Naive thymus-derived CD4-positive, alpha-beta T cell (primary cell): ENCODE results near the gene CTXND2. TPM values are rescaled to one million over a fixed set of nuclear protein-coding genes. Genes with fewer than 3 reads are reported as not detected.
"Not testable (repeated sequence)": the region's sequence is repeated elsewhere in the genome, so short reads cannot be mapped to it uniquely, and the experiment has no call there.

Experiments used
- ATAC-seq: fragments of 150-1000 bp; cut with Tn5 transposase; 2 replicates; pipeline ENCODE4 v1.10.0; 2021; ENCODE audit warnings: mild to moderate bottlenecking, moderate library complexity
- CTCF ChIA-PET: fragments of 350-600 bp; sonication (Branson Sonifier 250); formaldehyde crosslinking; loops from one replicate; lab custom pipeline; 2021; ENCODE audit warnings: antibody characterized with exemption; lab: Charles Lee
- POLR2A ChIA-PET: fragments of 350-600 bp; sonication (Branson Sonifier 250); formaldehyde crosslinking; loops from one replicate; lab custom pipeline; 2021; ENCODE audit warnings: antibody characterized with exemption, inconsistent platforms; lab: Charles Lee
- DNase-seq, 9 donors: peaks; one replicate each; pipeline versions ENCODE4 v3.0.0 to v3.0.0-alpha.2; 2020 to 2022; ENCODE audit warnings: mixed read lengths in 1 of 9
- H3K27ac ChIP-seq: one replicate; pipeline ENCODE4 v1.7.0; 2013; ENCODE audit warnings: mild to moderate bottlenecking, low read depth, low read length, moderate library complexity
- H3K27me3 ChIP-seq, 2 donors: one replicate each; pipeline ENCODE4 v1.7.0; 2013; ENCODE audit warnings: low read length in 2 of 2, mild to moderate bottlenecking in 2 of 2, moderate library complexity in 2 of 2; ENCODE audit not compliant: control insufficient read depth in 2 of 2, insufficient read depth in 2 of 2
- H3K36me3 ChIP-seq, 3 experiments: 1 replicate in 2 of 3; 2 replicates in 1 of 3; pipeline ENCODE4 v1.7.0; 2013; ENCODE audit warnings: low read length in 3 of 3, mild to moderate bottlenecking in 3 of 3, moderate library complexity in 1 of 3; ENCODE audit not compliant: insufficient read depth in 3 of 3, control insufficient read depth in 2 of 3
- H3K4me1 ChIP-seq, 2 donors: one replicate each; pipeline ENCODE4 v1.7.0; 2013; ENCODE audit warnings: low read length in 2 of 2, mild to moderate bottlenecking in 2 of 2, moderate library complexity in 1 of 2; ENCODE audit not compliant: control insufficient read depth in 2 of 2, insufficient read depth in 2 of 2
- H3K4me3 ChIP-seq: 2 replicates; pipeline ENCODE4 v1.7.0; 2013; ENCODE audit warnings: mild to moderate bottlenecking, low read length
- H3K9me3 ChIP-seq, 3 experiments: 1 replicate in 2 of 3; 2 replicates in 1 of 3; pipeline ENCODE4 v1.7.0; 2013; ENCODE audit warnings: low read length in 3 of 3; ENCODE audit not compliant: control insufficient read depth in 2 of 3
- H3K27ac Mint-ChIP-seq, 9 donors: one replicate each; pipeline ENCODE4 v1.8.0; 2020 to 2022; ENCODE audit warnings: mixed read lengths in 9 of 9, mild to moderate bottlenecking in 8 of 9, moderate library complexity in 5 of 9, inconsistent platforms in 2 of 9
- H3K27me3 Mint-ChIP-seq, 5 donors: one replicate each; pipeline ENCODE4 v1.8.0; 2021 to 2022; ENCODE audit warnings: mixed read lengths in 5 of 5, mild to moderate bottlenecking in 1 of 5
- H3K36me3 Mint-ChIP-seq, 5 donors: one replicate each; pipeline ENCODE4 v1.8.0; 2020 to 2022; ENCODE audit warnings: mixed read lengths in 5 of 5, mild to moderate bottlenecking in 3 of 5, inconsistent platforms in 1 of 5
- H3K4me1 Mint-ChIP-seq, 7 donors: one replicate each; pipeline ENCODE4 v1.8.0; 2020 to 2022; ENCODE audit warnings: mixed read lengths in 7 of 7, mild to moderate bottlenecking in 3 of 7, inconsistent platforms in 1 of 7
- H3K4me3 Mint-ChIP-seq, 10 donors: one replicate each; pipeline ENCODE4 v1.8.0; 2020 to 2022; ENCODE audit warnings: mild to moderate bottlenecking in 10 of 10, mixed read lengths in 10 of 10, moderate library complexity in 6 of 10, inconsistent platforms in 2 of 10
- H3K9me3 Mint-ChIP-seq, 11 donors: one replicate each; pipeline ENCODE4 v1.8.0; 2020 to 2022; ENCODE audit warnings: mixed read lengths in 11 of 11, mild to moderate bottlenecking in 4 of 11, inconsistent platforms in 1 of 11, moderate library complexity in 1 of 11
- intact Hi-C, 2 donors: fragments of 100-400 bp; cut with micrococcal nuclease; formaldehyde crosslinking; loops; one replicate each; pipeline ENCODE4 v1.15.1; 2023
- polyA plus RNA-seq, 2 donors: library from polyadenylated mRNA; unstranded; fragments of 300-500 nt; fragmentation: Illumina TruSeq; gene quantifications; one replicate each; pipeline ENCODE4 v1.2.3, GENCODE V29; 2021
- total RNA-seq, 6 experiments: library from RNA in 5 of 6; stranded (reverse) in 5 of 6; gene quantifications; 1 replicate in 5 of 6; 2 replicates in 1 of 6; pipeline ENCODE4 v1.2.3 and lab custom pipeline; 2021 to 2026

The CTXND2 gene
- total RNA-seq = not detected
- not detected for polyA plus RNA-seq
- not detected for total RNA-seq (lab: John Stamatoyannopoulos, UW)

- ChIA-PET POLR2A (interaction anchor here (0.6 kb wide), 1 partner anchor 735 kb away, joined by 3 read pairs; no protein-coding TSS in a partner anchor), CTCF (interaction anchor here (1.0 kb wide), 1 partner anchor 35 kb away, joined by 4 read pairs; no protein-coding TSS in a partner anchor)
- no peaks in the 10 kb centered on the region for H3K27me3 ChIP-seq
- DNase-seq (no peak), ATAC-seq (no peak)
- H3K9me3 ChIP-seq = no peaks in the 10 kb centered on the region
- Mint-ChIP-seq H3K4me3 (no peak within 1 kb of the TSS), H3K36me3 (peaks cover 0 to 3% (median 0%) of the 10 kb centered on the region in 5 donors), H3K27ac (peak within 1 kb of the TSS in 1 of 9 donors; percentile 33), H3K9me3 (peaks cover 0 to 2% (median 0%) of the 10 kb centered on the region in 11 donors), H3K4me1 (peaks cover 19 to 38% (median 29%) of the 10 kb centered on the region in 7 donors), H3K27me3 (peaks cover 0 to 6% (median 0%) of the 10 kb centered on the region in 5 donors)
- H3K4me3 ChIP-seq = no peak within 1 kb of the TSS
- peaks cover 11 to 16% of the 10 kb centered on the region in 2 donors for H3K4me1 ChIP-seq
- no peaks in the 10 kb centered on the region for H3K36me3 ChIP-seq
- H3K27ac ChIP-seq = no peak within 1 kb of the TSS
- intact Hi-C loops = no loop called here
These were observed at the start of gene CTXND2 for GRCh38 chr1:150887018-150887417. TSS of gene CTXND2 (plus strand) at chr1:150887136. CDS start at chr1:150912315, 25,179 bp downstream.

- ChIA-PET POLR2A (interaction anchor here (0.6 kb wide), 1 partner anchor 137 kb away, joined by 3 read pairs; no protein-coding TSS in a partner anchor), CTCF (interaction anchor here (0.7 kb wide), 1 partner anchor 93 kb away, joined by 3 read pairs; no protein-coding TSS in a partner anchor)
- not testable (repeated sequence) for H3K9me3 Mint-ChIP-seq, ATAC-seq, H3K4me3 ChIP-seq, H3K9me3 ChIP-seq, H3K27me3 Mint-ChIP-seq, DNase-seq, H3K27me3 ChIP-seq
- H3K4me1 Mint-ChIP-seq = peaks cover 27 to 57% (median 49%) of the 10 kb centered on the region in 7 donors
- peaks cover 0 to 43% (median 29%) of the 10 kb centered on the region in 5 donors for H3K36me3 Mint-ChIP-seq
- H3K27ac ChIP-seq = peak overlapping the region; percentile 63
- H3K4me1 ChIP-seq = peaks cover 0 to 29% of the 10 kb centered on the region in 2 donors
- H3K4me3 Mint-ChIP-seq = peak overlapping the region in 4 of 10 donors; percentile 30 to 65 (median 47)
- H3K27ac Mint-ChIP-seq = peak overlapping the region in 7 of 9 donors; percentile 18 to 94 (median 81)
- peaks cover 0 to 19% (median 0%) of the 10 kb centered on the region in 3 experiments for H3K36me3 ChIP-seq
- intact Hi-C loops = loop anchor here (1.0 to 10.0 kb wide), 7 partner anchors 35 to 279 kb away; partner anchors contain the start of genes ARNT (in 2 of the 2), SETDB1 (in 2 of the 2), CTSS (in 1 of the 2) and GOLPH3L (in 1 of the 2)
These were observed 46.1 kb upstream of the CTXND2 start for GRCh38 chr1:150840850-150841249.

- no peaks in the 10 kb centered on the region for H3K9me3 Mint-ChIP-seq
- H3K4me1 ChIP-seq = peaks cover 0 to 29% of the 10 kb centered on the region in 2 donors
- intact Hi-C loops = loop anchor here (1.0 to 10.0 kb wide), 7 partner anchors 35 to 279 kb away; partner anchors contain the start of genes ARNT (in 2 of the 2), SETDB1 (in 2 of the 2), CTSS (in 1 of the 2) and GOLPH3L (in 1 of the 2)
- no peaks in the 10 kb centered on the region for H3K27me3 Mint-ChIP-seq
- H3K36me3 Mint-ChIP-seq = peaks cover 0 to 40% (median 30%) of the 10 kb centered on the region in 5 donors
- H3K36me3 ChIP-seq = peaks cover 0 to 13% (median 0%) of the 10 kb centered on the region in 3 experiments
- peak overlapping the region; percentile 63 for H3K27ac ChIP-seq
- POLR2A ChIA-PET = no interaction called here
- no peaks in the 10 kb centered on the region for H3K9me3 ChIP-seq
- peak overlapping the region; percentile 49 to 94 (median 86) for H3K27ac Mint-ChIP-seq
- peaks cover 27 to 57% (median 49%) of the 10 kb centered on the region in 7 donors for H3K4me1 Mint-ChIP-seq
- peak; percentile 93 for ATAC-seq
- CTCF ChIA-PET = interaction anchor here (0.7 kb wide), 1 partner anchor 107 kb away, joined by 3 read pairs; no protein-coding TSS in a partner anchor
- peak overlapping the region in 9 of 10 donors; percentile 10 to 66 (median 49) for H3K4me3 Mint-ChIP-seq
- H3K4me3 ChIP-seq = no peak overlapping the region
- peak in 7 of 9 donors; percentile 54 to 82 (median 70) for DNase-seq
- H3K27me3 ChIP-seq = no peaks in the 10 kb centered on the region
These were observed 45.3 kb upstream of the CTXND2 start for GRCh38 chr1:150841626-150842025.

- POLR2A ChIA-PET = interaction anchor here (0.5 to 0.6 kb wide), 2 partner anchors 202 to 255 kb away, joined by 3 read pairs; no protein-coding TSS in a partner anchor
These were observed 44.6 kb upstream of the CTXND2 start for GRCh38 chr1:150842343-150842742.

GRCh38 chr1:150842964-150843363, 44.0 kb upstream of the CTXND2 start:
- Mint-ChIP-seq H3K36me3 (peaks cover 0 to 39% (median 29%) of the 10 kb centered on the region in 5 donors), H3K4me1 (peaks cover 27 to 57% (median 45%) of the 10 kb centered on the region in 7 donors), H3K4me3 (no peak overlapping the region), H3K27ac (peak overlapping the region in 7 of 9 donors; percentile 20 to 94 (median 86)), H3K27me3 (no peaks in the 10 kb centered on the region), H3K9me3 (no peaks in the 10 kb centered on the region)
- peaks cover 0 to 13% (median 0%) of the 10 kb centered on the region in 3 experiments for H3K36me3 ChIP-seq
- intact Hi-C loops = loop anchor here in 1 of 2 donors (5.0 to 10.0 kb wide), 3 partner anchors 76 to 281 kb away; partner anchors contain the start of genes CTSS and GOLPH3L
- no peaks in the 10 kb centered on the region for H3K27me3 ChIP-seq
- POLR2A ChIA-PET = no interaction called here
- DNase-seq = no peak
- peaks cover 0 to 29% of the 10 kb centered on the region in 2 donors for H3K4me1 ChIP-seq
- no peak overlapping the region for H3K4me3 ChIP-seq
- ATAC-seq = no peak
- H3K9me3 ChIP-seq = no peaks in the 10 kb centered on the region
- CTCF ChIA-PET = no interaction called here
- peak overlapping the region; percentile 63 for H3K27ac ChIP-seq

More at GRCh38 chr1:150842343-150842742, 44.6 kb upstream of the CTXND2 start:
- Mint-ChIP-seq H3K27me3 (no peaks in the 10 kb centered on the region), H3K9me3 (no peaks in the 10 kb centered on the region), H3K27ac (peak overlapping the region; percentile 49 to 94 (median 86)), H3K4me3 (peak overlapping the region in 5 of 10 donors; percentile 15 to 65 (median 56)), H3K4me1 (peaks cover 27 to 57% (median 45%) of the 10 kb centered on the region in 7 donors), H3K36me3 (peaks cover 0 to 39% (median 29%) of the 10 kb centered on the region in 5 donors)
- H3K27me3 ChIP-seq = no peaks in the 10 kb centered on the region
- ATAC-seq (no peak), DNase-seq (no peak)
- peaks cover 0 to 29% of the 10 kb centered on the region in 2 donors for H3K4me1 ChIP-seq
- no peaks in the 10 kb centered on the region for H3K9me3 ChIP-seq
- peak overlapping the region; percentile 63 for H3K27ac ChIP-seq
- CTCF ChIA-PET = interaction anchor here (0.7 kb wide), 1 partner anchor 106 kb away, joined by 3 read pairs; no protein-coding TSS in a partner anchor
- H3K4me3 ChIP-seq = no peak overlapping the region
- peaks cover 0 to 10% (median 0%) of the 10 kb centered on the region in 3 experiments for H3K36me3 ChIP-seq
- intact Hi-C loops = loop anchor here in 1 of 2 donors (5.0 to 10.0 kb wide), 3 partner anchors 75 to 280 kb away; partner anchors contain the start of genes CTSS and GOLPH3L

GRCh38 chr1:150843474-150843873, 43.5 kb upstream of the CTXND2 start:
- H3K9me3 ChIP-seq = no peaks in the 10 kb centered on the region
- ChIA-PET CTCF (no interaction called here), POLR2A (no interaction called here)
- Mint-ChIP-seq H3K36me3 (peaks cover 0 to 38% (median 23%) of the 10 kb centered on the region in 5 donors), H3K27ac (peak overlapping the region in 4 of 9 donors; percentile 64 to 87 (median 76)), H3K4me1 (peaks cover 25 to 56% (median 45%) of the 10 kb centered on the region in 7 donors), H3K27me3 (no peaks in the 10 kb centered on the region), H3K4me3 (no peak overlapping the region), H3K9me3 (no peaks in the 10 kb centered on the region)
- no peak overlapping the region for H3K4me3 ChIP-seq
- H3K27me3 ChIP-seq = no peaks in the 10 kb centered on the region
- peaks cover 0 to 29% of the 10 kb centered on the region in 2 donors for H3K4me1 ChIP-seq
- intact Hi-C loops = loop anchor here in 1 of 2 donors (5.0 to 10.0 kb wide), 3 partner anchors 76 to 281 kb away; partner anchors contain the start of genes CTSS and GOLPH3L
- no peak overlapping the region for H3K27ac ChIP-seq
- peaks cover 0 to 13% (median 0%) of the 10 kb centered on the region in 3 experiments for H3K36me3 ChIP-seq
- DNase-seq (no peak), ATAC-seq (no peak)
